MCF 10A (cell line): ENCODE results near the gene TMEM26. TPM values are rescaled to one million over a fixed set of nuclear protein-coding genes. Genes with fewer than 3 reads are reported as not detected.

Experiments
- BruUV-seq: library from RNA; stranded (reverse); fragments of 400-500 nt; replicated peaks from 2 replicates; lab custom pipeline; 2021; lab: Mats Ljungman, UMichigan
- CTCF ChIA-PET: fragments of 300-600 bp; sonication (Branson Sonifier 250); formaldehyde crosslinking; extraction: SDS; loops from one replicate; lab custom pipeline; 2021; ENCODE audit warnings: antibody characterized with exemption, inconsistent platforms; lab: Yijun Ruan, JAX
- POLR2A ChIA-PET: fragments of 300-600, 350-650 bp; sonication (Branson Sonifier 250); formaldehyde crosslinking; extraction: SDS; loops from one replicate; lab custom pipeline; 2020; ENCODE audit warnings: antibody characterized with exemption, inconsistent platforms; lab: Yijun Ruan, JAX
- DNase-seq: peaks from one replicate; pipeline ENCODE4 v3.0.0-alpha.2; 2018; ENCODE audit not compliant: unreplicated experiment
- H3K27ac Mint-ChIP-seq: one replicate; pipeline ENCODE4 v1.8.0; 2022; ENCODE audit warnings: mild to moderate bottlenecking, low read depth, mixed read lengths; ENCODE audit not compliant: unreplicated experiment
- H3K27me3 Mint-ChIP-seq: one replicate; pipeline ENCODE4 v1.8.0; 2022; ENCODE audit warnings: mixed read lengths; ENCODE audit not compliant: insufficient read depth, unreplicated experiment
- H3K36me3 Mint-ChIP-seq: one replicate; pipeline ENCODE4 v1.8.0; 2022; ENCODE audit warnings: mild to moderate bottlenecking, moderate library complexity, mixed read lengths; ENCODE audit not compliant: insufficient read depth, unreplicated experiment
- H3K4me1 Mint-ChIP-seq: one replicate; pipeline ENCODE4 v1.8.0; 2022; ENCODE audit warnings: mixed read lengths; ENCODE audit not compliant: insufficient read depth, unreplicated experiment
- H3K4me3 Mint-ChIP-seq: one replicate; pipeline ENCODE4 v1.8.0; 2022; ENCODE audit warnings: mild to moderate bottlenecking, moderate library complexity, mixed read lengths; ENCODE audit not compliant: unreplicated experiment
- H3K9me3 Mint-ChIP-seq: one replicate; pipeline ENCODE4 v1.8.0; 2022; ENCODE audit warnings: mixed read lengths; ENCODE audit not compliant: unreplicated experiment
- CTCF ChIP-seq: fragments of 200-600 bp; IDR thresholded peaks from one replicate; pipeline ENCODE4 v1.8.0; 2022; ENCODE audit warnings: antibody characterized with exemption, mild to moderate bottlenecking; ENCODE audit not compliant: unreplicated experiment
- intact Hi-C: fragments of 100-400 bp; cut with micrococcal nuclease; formaldehyde crosslinking; loops from 2 replicates; pipeline ENCODE4 v1.14.1; 2022
- total RNA-seq: library from RNA; stranded (reverse); gene quantifications from 2 replicates; pipeline ENCODE4 v1.2.3, GENCODE V29; 2022

Gene TMEM26
- total RNA-seq, 1 experiment from 2014 or later, result not detected

- no peak for TF ChIP-seq CTCF
- Mint-ChIP-seq H3K4me1 (peaks cover 11% of the 10 kb centered on the region), H3K27ac (peak overlapping the region; percentile 32), H3K27me3 (no peaks in the 10 kb centered on the region), H3K4me3 (no peak overlapping the region), H3K9me3 (no peaks in the 10 kb centered on the region), H3K36me3 (no peaks in the 10 kb centered on the region)
- DNase-seq, result peak; percentile 21
- BruUV-seq, result no TSS peak
- ChIA-PET POLR2A (interaction anchor here (0.6 kb wide), 1 partner anchor 650 kb away, joined by 3 read pairs; no protein-coding TSS in a partner anchor), CTCF (interaction anchor here (1.3 kb wide), 1 partner anchor 12 kb away, joined by 5 read pairs; no protein-coding TSS in a partner anchor)
- intact Hi-C loops, result no loop called here
These were observed 14.8 kb downstream of the TMEM26 start for GRCh38 chr10:61438141-61438988.

GRCh38 chr10:61423178-61423577, 30.0 kb downstream of the TMEM26 start:
- BruUV-seq, result no TSS peak
- Mint-ChIP-seq H3K4me1 (no peaks in the 10 kb centered on the region), H3K4me3 (no peak overlapping the region), H3K27ac (no peak overlapping the region), H3K36me3 (no peaks in the 10 kb centered on the region), H3K27me3 (no peaks in the 10 kb centered on the region), H3K9me3 (peaks cover 40% of the 10 kb centered on the region)
- CTCF ChIA-PET, result interaction anchor here (0.7 kb wide), 1 partner anchor 12 kb away, joined by 3 read pairs; no protein-coding TSS in a partner anchor
- intact Hi-C loops, result no loop called here
- TF ChIP-seq CTCF, result no peak
- DNase-seq, result no peak
- POLR2A ChIA-PET, result no interaction called here

- BruUV-seq, result no TSS peak
- DNase-seq, result no peak
- Mint-ChIP-seq H3K4me1 (no peaks in the 10 kb centered on the region), H3K4me3 (no peak overlapping the region), H3K27me3 (no peaks in the 10 kb centered on the region), H3K36me3 (no peaks in the 10 kb centered on the region), H3K27ac (no peak overlapping the region), H3K9me3 (peaks cover 35% of the 10 kb centered on the region)
- intact Hi-C loops, result no loop called here
- no peak for TF ChIP-seq CTCF
- ChIA-PET CTCF (interaction anchor here (0.6 kb wide), 1 partner anchor 10 kb away, joined by 3 read pairs; no protein-coding TSS in a partner anchor), POLR2A (interaction anchor here (1.1 kb wide), 1 partner anchor 11 kb away, joined by 4 read pairs; no protein-coding TSS in a partner anchor)
These were observed 35.5 kb downstream of the TMEM26 start for GRCh38 chr10:61417661-61418060.

GRCh38 chr10:61415824-61416223, 37.4 kb downstream of the TMEM26 start:
- Mint-ChIP-seq H3K4me1 (no peaks in the 10 kb centered on the region), H3K4me3 (no peak overlapping the region), H3K27me3 (no peaks in the 10 kb centered on the region), H3K36me3 (no peaks in the 10 kb centered on the region), H3K9me3 (peaks cover 21% of the 10 kb centered on the region), H3K27ac (no peak overlapping the region)
- intact Hi-C loops, result no loop called here
- no peak for DNase-seq
- BruUV-seq, result no TSS peak
- no peak for TF ChIP-seq CTCF
- CTCF ChIA-PET, result no interaction called here
- POLR2A ChIA-PET, result no interaction called here
